ENCODE measurements around the gene PRTN3. TPM values are rescaled to one million over a fixed set of nuclear protein-coding genes. Genes with fewer than 3 reads are reported as not detected.
"Not testable (repeated sequence)": the region's sequence is repeated elsewhere in the genome, so short reads cannot be mapped to it uniquely, and the experiment has no call there.

Gene PRTN3
- total and polyA plus RNA-seq, 5 donors from 2014 or later, result not detected

GRCh38 chr19:875265-875879 is 34.6 kb downstream of the PRTN3 start:
- H3K9me3 Mint-ChIP-seq, result peaks cover 0 to 3% (median 0%) of the 10 kb centered on the region in 7 donors
- peaks cover 5% of the 10 kb centered on the region for H3K27me3 Mint-ChIP-seq
- Histone ChIP-seq H3K27me3 (ENCODE audit: control insufficient read depth, insufficient read depth, low read length) (no peaks in the 10 kb centered on the region), H3K36me3 (ENCODE audit: control insufficient read depth, insufficient read depth, low read length) (peaks cover 16% of the 10 kb centered on the region), H3K4me3 (ENCODE audit: low read depth, low read length) (no peak overlapping the region), H3K4me1 (ENCODE audit: control insufficient read depth, insufficient read depth, low read length, poor library complexity, severe bottlenecking) (peaks cover 14% of the 10 kb centered on the region), H3K9me3 (ENCODE audit: control insufficient read depth in 2 of 2, low read length in 2 of 2) (no peaks in the 10 kb centered on the region), H3K27ac (ENCODE audit: insufficient read depth, low read length, poor library complexity, severe bottlenecking) (no peak overlapping the region)
- no peak overlapping the region for H3K4me3 Mint-ChIP-seq
- ATAC-seq (ENCODE audit: low read depth in 2 of 2) (no peak), DNase-seq (no peak)
- peaks cover 5% of the 10 kb centered on the region for H3K36me3 Mint-ChIP-seq
- peaks cover 0 to 19% (median 3%) of the 10 kb centered on the region in 4 donors for H3K4me1 Mint-ChIP-seq
- H3K27ac Mint-ChIP-seq, result peak overlapping the region in 1 of 3 donors; percentile 38

GRCh38 chr19:876089-876488 is 35.3 kb downstream of the PRTN3 start:
- peaks cover 18% of the 10 kb centered on the region for H3K36me3 ChIP-seq (ENCODE audit: control insufficient read depth, insufficient read depth, low read length)
- H3K36me3 Mint-ChIP-seq, result peaks cover 4% of the 10 kb centered on the region
- H3K4me1 ChIP-seq (ENCODE audit: control insufficient read depth, insufficient read depth, low read length, poor library complexity, severe bottlenecking), result peaks cover 14% of the 10 kb centered on the region
- ATAC-seq (ENCODE audit: low read depth in 2 of 2) (no peak), DNase-seq (no peak)
- peaks cover 5% of the 10 kb centered on the region for H3K27me3 Mint-ChIP-seq
- peaks cover 0 to 3% (median 0%) of the 10 kb centered on the region in 7 donors for H3K9me3 Mint-ChIP-seq
- H3K4me1 Mint-ChIP-seq, result peaks cover 0 to 17% (median 3%) of the 10 kb centered on the region in 4 donors
- no peak overlapping the region for H3K4me3 ChIP-seq (ENCODE audit: low read depth, low read length)
- H3K27ac Mint-ChIP-seq, result peak overlapping the region in 1 of 3 donors; percentile 54
- no peak overlapping the region for H3K27ac ChIP-seq (ENCODE audit: insufficient read depth, low read length, poor library complexity, severe bottlenecking)
- H3K4me3 Mint-ChIP-seq, result no peak overlapping the region
- no peaks in the 10 kb centered on the region for H3K27me3 ChIP-seq (ENCODE audit: control insufficient read depth, insufficient read depth, low read length)
- no peaks in the 10 kb centered on the region for H3K9me3 ChIP-seq (ENCODE audit: control insufficient read depth in 2 of 2, low read length in 2 of 2)

- Mint-ChIP-seq H3K27ac (peak overlapping the region in 1 of 3 donors; percentile 89), H3K4me3 (no peak overlapping the region), H3K4me1 (peaks cover 0 to 14% (median 3%) of the 10 kb centered on the region in 4 donors), H3K27me3 (peaks cover 5% of the 10 kb centered on the region), H3K36me3 (peaks cover 4% of the 10 kb centered on the region), H3K9me3 (peaks cover 0 to 3% (median 0%) of the 10 kb centered on the region in 7 donors)
- DNase-seq (no peak), ATAC-seq (ENCODE audit: low read depth in 2 of 2) (no peak)
- Histone ChIP-seq H3K27me3 (ENCODE audit: control insufficient read depth, insufficient read depth, low read length) (no peaks in the 10 kb centered on the region), H3K36me3 (ENCODE audit: control insufficient read depth, insufficient read depth, low read length) (peaks cover 25% of the 10 kb centered on the region), H3K4me1 (ENCODE audit: control insufficient read depth, insufficient read depth, low read length, poor library complexity, severe bottlenecking) (peaks cover 13% of the 10 kb centered on the region), H3K4me3 (ENCODE audit: low read depth, low read length) (no peak overlapping the region), H3K9me3 (ENCODE audit: control insufficient read depth in 2 of 2, low read length in 2 of 2) (no peaks in the 10 kb centered on the region), H3K27ac (ENCODE audit: insufficient read depth, low read length, poor library complexity, severe bottlenecking) (no peak overlapping the region)
Measured at GRCh38 chr19:876780-877314, 36.0 kb downstream of the PRTN3 start.

GRCh38 chr19:877992-878660 is 37.3 kb downstream of the PRTN3 start:
- ATAC-seq (ENCODE audit: low read depth in 2 of 2); H3K9me3 ChIP-seq (ENCODE audit: control insufficient read depth in 2 of 2, low read length in 2 of 2); H3K27me3 ChIP-seq (ENCODE audit: control insufficient read depth, insufficient read depth, low read length); H3K4me1 ChIP-seq (ENCODE audit: control insufficient read depth, insufficient read depth, low read length, poor library complexity, severe bottlenecking); H3K36me3 Mint-ChIP-seq; H3K9me3 Mint-ChIP-seq; H3K4me1 Mint-ChIP-seq; H3K27ac ChIP-seq (ENCODE audit: insufficient read depth, low read length, poor library complexity, severe bottlenecking); H3K27me3 Mint-ChIP-seq; DNase-seq; H3K4me3 Mint-ChIP-seq; H3K4me3 ChIP-seq (ENCODE audit: low read depth, low read length): not testable (repeated sequence)
- peak overlapping the region in 1 of 3 donors; percentile 26 for H3K27ac Mint-ChIP-seq
- peaks cover 35% of the 10 kb centered on the region for H3K36me3 ChIP-seq (ENCODE audit: control insufficient read depth, insufficient read depth, low read length)

- not testable (repeated sequence) for ATAC-seq (ENCODE audit: low read depth in 2 of 2); H3K9me3 ChIP-seq (ENCODE audit: control insufficient read depth in 2 of 2, low read length in 2 of 2); H3K27me3 Mint-ChIP-seq; H3K4me3 ChIP-seq (ENCODE audit: low read depth, low read length); H3K27ac ChIP-seq (ENCODE audit: insufficient read depth, low read length, poor library complexity, severe bottlenecking); H3K9me3 Mint-ChIP-seq; H3K36me3 Mint-ChIP-seq; DNase-seq; H3K27me3 ChIP-seq (ENCODE audit: control insufficient read depth, insufficient read depth, low read length); H3K4me3 Mint-ChIP-seq; H3K4me1 ChIP-seq (ENCODE audit: control insufficient read depth, insufficient read depth, low read length, poor library complexity, severe bottlenecking); H3K4me1 Mint-ChIP-seq
- H3K27ac Mint-ChIP-seq, result peak overlapping the region in 2 of 3 donors; percentile 1 to 86
- H3K36me3 ChIP-seq (ENCODE audit: control insufficient read depth, insufficient read depth, low read length), result peaks cover 39% of the 10 kb centered on the region
Measured at GRCh38 chr19:878751-879561, 38.2 kb downstream of the PRTN3 start.

GRCh38 chr19:879711-880438 is 39.1 kb downstream of the PRTN3 start:
- no peaks in the 10 kb centered on the region for H3K9me3 ChIP-seq (ENCODE audit: control insufficient read depth in 2 of 2, low read length in 2 of 2)
- H3K36me3 ChIP-seq (ENCODE audit: control insufficient read depth, insufficient read depth, low read length), result peaks cover 42% of the 10 kb centered on the region
- no peaks in the 10 kb centered on the region for H3K27me3 Mint-ChIP-seq
- no peaks in the 10 kb centered on the region for H3K9me3 Mint-ChIP-seq
- H3K27me3 ChIP-seq (ENCODE audit: control insufficient read depth, insufficient read depth, low read length), result no peaks in the 10 kb centered on the region
- peaks cover 4% of the 10 kb centered on the region for H3K36me3 Mint-ChIP-seq
- no peak for ATAC-seq (ENCODE audit: low read depth in 2 of 2)
- no peak overlapping the region for H3K4me3 ChIP-seq (ENCODE audit: low read depth, low read length)
- H3K4me1 ChIP-seq (ENCODE audit: control insufficient read depth, insufficient read depth, low read length, poor library complexity, severe bottlenecking), result no peaks in the 10 kb centered on the region
- no peak overlapping the region for H3K27ac ChIP-seq (ENCODE audit: insufficient read depth, low read length, poor library complexity, severe bottlenecking)
- no peak for DNase-seq
- peaks cover 0 to 3% (median 0%) of the 10 kb centered on the region in 4 donors for H3K4me1 Mint-ChIP-seq
- H3K27ac Mint-ChIP-seq, result peak overlapping the region in 1 of 3 donors; percentile 86
- H3K4me3 Mint-ChIP-seq, result no peak overlapping the region

GRCh38 chr19:881385-882071 is 40.7 kb downstream of the PRTN3 start:
- Histone ChIP-seq H3K4me3 (ENCODE audit: low read depth, low read length) (no peak overlapping the region), H3K27ac (ENCODE audit: insufficient read depth, low read length, poor library complexity, severe bottlenecking) (no peak overlapping the region), H3K36me3 (ENCODE audit: control insufficient read depth, insufficient read depth, low read length) (peaks cover 45% of the 10 kb centered on the region), H3K9me3 (ENCODE audit: control insufficient read depth in 2 of 2, low read length in 2 of 2) (no peaks in the 10 kb centered on the region), H3K4me1 (ENCODE audit: control insufficient read depth, insufficient read depth, low read length, poor library complexity, severe bottlenecking) (no peaks in the 10 kb centered on the region), H3K27me3 (ENCODE audit: control insufficient read depth, insufficient read depth, low read length) (no peaks in the 10 kb centered on the region)
- H3K27ac Mint-ChIP-seq, result no peak overlapping the region
- H3K27me3 Mint-ChIP-seq, result no peaks in the 10 kb centered on the region
- ATAC-seq (ENCODE audit: low read depth in 2 of 2) (no peak), DNase-seq (no peak)
- H3K9me3 Mint-ChIP-seq, result no peaks in the 10 kb centered on the region
- H3K36me3 Mint-ChIP-seq, result no peaks in the 10 kb centered on the region
- no peak overlapping the region for H3K4me3 Mint-ChIP-seq
- peaks cover 0 to 2% (median 0%) of the 10 kb centered on the region in 4 donors for H3K4me1 Mint-ChIP-seq
